T47D (cell line): Measurements from ENCODE around the gene SMYD3.
A peak's percentile ranks its signal among the peaks of the same experiment; 100 is the strongest.

Source experiments
- DNase-seq, 2 experiments: peaks; one replicate each; pipeline versions ENCODE4 v3.0.0 to v3.0.0-alpha.2; 2011 to 2012; ENCODE audit warnings: low read depth in 1 of 2, low spot score in 1 of 2
- JUND ChIP-seq: IDR thresholded peaks from 2 replicates; pipeline ENCODE4 v1.6.1; 2012; ENCODE audit warnings: low read depth
- in situ Hi-C: cut with HindIII; loops from 2 replicates; pipeline ENCODE4 v1.10.0; 2016; ENCODE audit warnings: low sequenced_read_pairs, low pct_unique_long_range_greater_than_20kb

Gene SMYD3

GRCh38 chr1:246117066-246117791 lies 389.9 kb downstream of the SMYD3 start:
- in situ Hi-C loops: no loop called here
- peak; percentile 25 to 63 for DNase-seq
- no peak for TF ChIP-seq JUND

- DNase-seq: no peak
- in situ Hi-C loops: no loop called here
- no peak for TF ChIP-seq JUND
Measured at GRCh38 chr1:246114369-246114768, 392.7 kb downstream of the SMYD3 start.

- DNase-seq: no peak
- no peak for TF ChIP-seq JUND
- in situ Hi-C loops: no loop called here
Measured at GRCh38 chr1:246113555-246114095, 393.5 kb downstream of the SMYD3 start.

GRCh38 chr1:246111570-246111969 lies 395.5 kb downstream of the SMYD3 start:
- in situ Hi-C loops: no loop called here
- TF ChIP-seq JUND: no peak
- no peak for DNase-seq

GRCh38 chr1:246110343-246111219 lies 396.5 kb downstream of the SMYD3 start:
- in situ Hi-C loops: no loop called here
- DNase-seq: peak in 1 of 2 experiments; percentile 13
- TF ChIP-seq JUND: no peak

- TF ChIP-seq JUND: no peak
- DNase-seq: no peak
- in situ Hi-C loops: no loop called here
Measured at GRCh38 chr1:246108278-246108925, 398.7 kb downstream of the SMYD3 start.

- no peak for TF ChIP-seq JUND
- in situ Hi-C loops: no loop called here
- DNase-seq: no peak
Measured at GRCh38 chr1:246107516-246108277, 399.4 kb downstream of the SMYD3 start.

GRCh38 chr1:246106342-246106763 lies 400.7 kb downstream of the SMYD3 start:
- no peak for TF ChIP-seq JUND
- DNase-seq: no peak
- in situ Hi-C loops: no loop called here

GRCh38 chr1:246104927-246105326 lies 402.2 kb downstream of the SMYD3 start:
- no peak for DNase-seq
- in situ Hi-C loops: no loop called here
- no peak for TF ChIP-seq JUND

- no peak for DNase-seq
- in situ Hi-C loops: no loop called here
Measured at GRCh38 chr1:246099570-246099969, 407.5 kb downstream of the SMYD3 start.

GRCh38 chr1:246096356-246096755 lies 410.7 kb downstream of the SMYD3 start:
- no peak for TF ChIP-seq JUND
- DNase-seq: peak in 1 of 2 experiments; percentile 57
- in situ Hi-C loops: no loop called here

More at GRCh38 chr1:246099570-246099969, 407.5 kb downstream of the SMYD3 start:
- TF ChIP-seq JUND: no peak

- no peak for DNase-seq
- in situ Hi-C loops: no loop called here
- no peak for TF ChIP-seq JUND
Measured at GRCh38 chr1:246095443-246095842, 411.6 kb downstream of the SMYD3 start.
